HEK293 (cell line): ENCODE measurements around the gene KANK4.

ENCODE experiments used
- KLF16 ChIP-seq: fragments of 450-650 bp; formaldehyde crosslinking; IDR thresholded peaks from 2 replicates; pipeline ENCODE4 v1.5.1; 2017; ENCODE audit warnings: missing biosample characterization, missing genetic modification characterization
- ZBTB8A ChIP-seq: fragments of 450-650 bp; formaldehyde crosslinking; IDR thresholded peaks from 2 replicates; pipeline ENCODE4 v1.5.1; 2016; ENCODE audit warnings: missing biosample characterization, missing genetic modification characterization
- ZNF292 ChIP-seq: fragments of 450-650 bp; formaldehyde crosslinking; IDR thresholded peaks from 2 replicates; pipeline ENCODE4 v1.5.1; 2016; ENCODE audit warnings: low read depth, missing biosample characterization, missing genetic modification characterization, borderline replicate concordance
- ZNF747 ChIP-seq: fragments of 450-650 bp; formaldehyde crosslinking; IDR thresholded peaks from 2 replicates; pipeline ENCODE4 v1.5.1; 2016; ENCODE audit warnings: missing biosample characterization, missing genetic modification characterization
- TF ChIP-seq, protein P1 (sequence below): fragments of 450-650 bp; formaldehyde crosslinking; IDR thresholded peaks from 2 replicates; pipeline ENCODE4 v1.5.1; 2016; ENCODE audit warnings: missing biosample characterization, missing genetic modification characterization, low read depth
- TF ChIP-seq, protein P2 (sequence below): fragments of 450-650 bp; formaldehyde crosslinking; IDR thresholded peaks from 2 replicates; pipeline ENCODE4 v1.5.1; 2016; ENCODE audit warnings: missing biosample characterization, missing genetic modification characterization
- TF ChIP-seq, protein P3 (sequence below): fragments of 450-650 bp; formaldehyde crosslinking; IDR thresholded peaks from 2 replicates; pipeline ENCODE4 v1.5.1; 2016; ENCODE audit warnings: missing biosample characterization, missing genetic modification characterization
- TF ChIP-seq, protein P4 (sequence below): sonication (generic); formaldehyde crosslinking; IDR thresholded peaks from 2 replicates; pipeline ENCODE4 v1.8.1; 2022; ENCODE audit warnings: mild to moderate bottlenecking, moderate library complexity, missing genetic modification reagents

DNA sequence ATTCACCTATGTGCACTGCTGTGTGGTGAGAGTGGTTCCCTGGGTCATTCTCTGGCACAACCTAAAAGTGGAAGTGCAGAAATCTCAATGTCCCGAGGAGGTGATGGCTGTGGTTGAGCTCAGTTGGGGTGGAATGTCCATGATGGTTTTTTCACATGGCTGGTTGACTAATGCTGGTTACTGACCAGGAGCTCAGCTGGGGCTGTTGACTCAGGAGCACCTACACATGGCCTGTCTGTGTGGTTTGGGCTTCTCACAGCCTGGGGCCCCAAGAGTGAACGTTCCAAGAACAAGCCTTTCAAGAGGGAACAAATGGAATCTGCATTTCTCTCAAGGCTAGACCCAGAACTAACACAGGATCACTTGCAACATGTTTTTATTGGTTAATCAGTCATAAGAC is 6.4 kb upstream of the KANK4 start:
- no peak for TF ChIP-seq ZNF292 (tag by site-specific recombination)
- no peak for TF ChIP-seq ZNF747 (tag by site-specific recombination)
- TF ChIP-seq, protein P1, sequence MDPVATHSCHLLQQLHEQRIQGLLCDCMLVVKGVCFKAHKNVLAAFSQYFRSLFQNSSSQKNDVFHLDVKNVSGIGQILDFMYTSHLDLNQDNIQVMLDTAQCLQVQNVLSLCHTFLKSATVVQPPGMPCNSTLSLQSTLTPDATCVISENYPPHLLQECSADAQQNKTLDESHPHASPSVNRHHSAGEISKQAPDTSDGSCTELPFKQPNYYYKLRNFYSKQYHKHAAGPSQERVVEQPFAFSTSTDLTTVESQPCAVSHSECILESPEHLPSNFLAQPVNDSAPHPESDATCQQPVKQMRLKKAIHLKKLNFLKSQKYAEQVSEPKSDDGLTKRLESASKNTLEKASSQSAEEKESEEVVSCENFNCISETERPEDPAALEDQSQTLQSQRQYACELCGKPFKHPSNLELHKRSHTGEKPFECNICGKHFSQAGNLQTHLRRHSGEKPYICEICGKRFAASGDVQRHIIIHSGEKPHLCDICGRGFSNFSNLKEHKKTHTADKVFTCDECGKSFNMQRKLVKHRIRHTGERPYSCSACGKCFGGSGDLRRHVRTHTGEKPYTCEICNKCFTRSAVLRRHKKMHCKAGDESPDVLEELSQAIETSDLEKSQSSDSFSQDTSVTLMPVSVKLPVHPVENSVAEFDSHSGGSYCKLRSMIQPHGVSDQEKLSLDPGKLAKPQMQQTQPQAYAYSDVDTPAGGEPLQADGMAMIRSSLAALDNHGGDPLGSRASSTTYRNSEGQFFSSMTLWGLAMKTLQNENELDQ (tag by site-specific recombination), result no peak
- TF ChIP-seq, protein P2, sequence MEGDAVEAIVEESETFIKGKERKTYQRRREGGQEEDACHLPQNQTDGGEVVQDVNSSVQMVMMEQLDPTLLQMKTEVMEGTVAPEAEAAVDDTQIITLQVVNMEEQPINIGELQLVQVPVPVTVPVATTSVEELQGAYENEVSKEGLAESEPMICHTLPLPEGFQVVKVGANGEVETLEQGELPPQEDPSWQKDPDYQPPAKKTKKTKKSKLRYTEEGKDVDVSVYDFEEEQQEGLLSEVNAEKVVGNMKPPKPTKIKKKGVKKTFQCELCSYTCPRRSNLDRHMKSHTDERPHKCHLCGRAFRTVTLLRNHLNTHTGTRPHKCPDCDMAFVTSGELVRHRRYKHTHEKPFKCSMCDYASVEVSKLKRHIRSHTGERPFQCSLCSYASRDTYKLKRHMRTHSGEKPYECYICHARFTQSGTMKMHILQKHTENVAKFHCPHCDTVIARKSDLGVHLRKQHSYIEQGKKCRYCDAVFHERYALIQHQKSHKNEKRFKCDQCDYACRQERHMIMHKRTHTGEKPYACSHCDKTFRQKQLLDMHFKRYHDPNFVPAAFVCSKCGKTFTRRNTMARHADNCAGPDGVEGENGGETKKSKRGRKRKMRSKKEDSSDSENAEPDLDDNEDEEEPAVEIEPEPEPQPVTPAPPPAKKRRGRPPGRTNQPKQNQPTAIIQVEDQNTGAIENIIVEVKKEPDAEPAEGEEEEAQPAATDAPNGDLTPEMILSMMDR (tag by site-specific recombination), result no peak
- TF ChIP-seq, protein P3, sequence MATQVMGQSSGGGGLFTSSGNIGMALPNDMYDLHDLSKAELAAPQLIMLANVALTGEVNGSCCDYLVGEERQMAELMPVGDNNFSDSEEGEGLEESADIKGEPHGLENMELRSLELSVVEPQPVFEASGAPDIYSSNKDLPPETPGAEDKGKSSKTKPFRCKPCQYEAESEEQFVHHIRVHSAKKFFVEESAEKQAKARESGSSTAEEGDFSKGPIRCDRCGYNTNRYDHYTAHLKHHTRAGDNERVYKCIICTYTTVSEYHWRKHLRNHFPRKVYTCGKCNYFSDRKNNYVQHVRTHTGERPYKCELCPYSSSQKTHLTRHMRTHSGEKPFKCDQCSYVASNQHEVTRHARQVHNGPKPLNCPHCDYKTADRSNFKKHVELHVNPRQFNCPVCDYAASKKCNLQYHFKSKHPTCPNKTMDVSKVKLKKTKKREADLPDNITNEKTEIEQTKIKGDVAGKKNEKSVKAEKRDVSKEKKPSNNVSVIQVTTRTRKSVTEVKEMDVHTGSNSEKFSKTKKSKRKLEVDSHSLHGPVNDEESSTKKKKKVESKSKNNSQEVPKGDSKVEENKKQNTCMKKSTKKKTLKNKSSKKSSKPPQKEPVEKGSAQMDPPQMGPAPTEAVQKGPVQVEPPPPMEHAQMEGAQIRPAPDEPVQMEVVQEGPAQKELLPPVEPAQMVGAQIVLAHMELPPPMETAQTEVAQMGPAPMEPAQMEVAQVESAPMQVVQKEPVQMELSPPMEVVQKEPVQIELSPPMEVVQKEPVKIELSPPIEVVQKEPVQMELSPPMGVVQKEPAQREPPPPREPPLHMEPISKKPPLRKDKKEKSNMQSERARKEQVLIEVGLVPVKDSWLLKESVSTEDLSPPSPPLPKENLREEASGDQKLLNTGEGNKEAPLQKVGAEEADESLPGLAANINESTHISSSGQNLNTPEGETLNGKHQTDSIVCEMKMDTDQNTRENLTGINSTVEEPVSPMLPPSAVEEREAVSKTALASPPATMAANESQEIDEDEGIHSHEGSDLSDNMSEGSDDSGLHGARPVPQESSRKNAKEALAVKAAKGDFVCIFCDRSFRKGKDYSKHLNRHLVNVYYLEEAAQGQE (tag by site-specific recombination), result no peak
- no peak for TF ChIP-seq ZBTB8A (tag by site-specific recombination)
- no peak for TF ChIP-seq KLF16 (tag by site-specific recombination)
- TF ChIP-seq, protein P4, sequence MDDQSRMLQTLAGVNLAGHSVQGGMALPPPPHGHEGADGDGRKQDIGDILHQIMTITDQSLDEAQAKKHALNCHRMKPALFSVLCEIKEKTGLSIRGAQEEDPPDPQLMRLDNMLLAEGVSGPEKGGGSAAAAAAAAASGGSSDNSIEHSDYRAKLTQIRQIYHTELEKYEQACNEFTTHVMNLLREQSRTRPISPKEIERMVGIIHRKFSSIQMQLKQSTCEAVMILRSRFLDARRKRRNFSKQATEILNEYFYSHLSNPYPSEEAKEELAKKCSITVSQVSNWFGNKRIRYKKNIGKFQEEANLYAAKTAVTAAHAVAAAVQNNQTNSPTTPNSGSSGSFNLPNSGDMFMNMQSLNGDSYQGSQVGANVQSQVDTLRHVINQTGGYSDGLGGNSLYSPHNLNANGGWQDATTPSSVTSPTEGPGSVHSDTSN, result no peak
